OCI-M2 (cell line): ENCODE results near the gene CPNE7.
A peak's percentile ranks its signal among the peaks of the same experiment; 100 is the strongest.
"Not testable (repeated sequence)": the region's sequence is repeated elsewhere in the genome, so short reads cannot be mapped to it uniquely, and the experiment has no call there.

ENCODE experiments used
- DNase-seq: peaks from one replicate; lab custom pipeline; 2025; ENCODE audit not compliant: unreplicated experiment; lab: John Stamatoyannopoulos, UW

Gene CPNE7

DNA sequence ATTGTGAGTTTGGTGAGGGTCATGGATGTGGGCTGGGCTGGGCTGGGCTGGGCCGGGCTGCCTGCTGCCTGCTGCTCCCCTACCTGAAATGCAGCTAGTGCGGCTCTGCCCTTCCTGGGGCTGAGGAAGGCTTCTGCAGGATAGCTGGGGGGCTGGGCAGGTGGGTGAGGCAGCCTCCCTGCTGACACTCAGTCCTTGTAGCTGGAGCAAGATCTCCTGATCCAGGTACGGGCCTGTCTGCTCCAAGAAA is 10.4 kb upstream of the CPNE7 start:
- no peak for DNase-seq

DNA sequence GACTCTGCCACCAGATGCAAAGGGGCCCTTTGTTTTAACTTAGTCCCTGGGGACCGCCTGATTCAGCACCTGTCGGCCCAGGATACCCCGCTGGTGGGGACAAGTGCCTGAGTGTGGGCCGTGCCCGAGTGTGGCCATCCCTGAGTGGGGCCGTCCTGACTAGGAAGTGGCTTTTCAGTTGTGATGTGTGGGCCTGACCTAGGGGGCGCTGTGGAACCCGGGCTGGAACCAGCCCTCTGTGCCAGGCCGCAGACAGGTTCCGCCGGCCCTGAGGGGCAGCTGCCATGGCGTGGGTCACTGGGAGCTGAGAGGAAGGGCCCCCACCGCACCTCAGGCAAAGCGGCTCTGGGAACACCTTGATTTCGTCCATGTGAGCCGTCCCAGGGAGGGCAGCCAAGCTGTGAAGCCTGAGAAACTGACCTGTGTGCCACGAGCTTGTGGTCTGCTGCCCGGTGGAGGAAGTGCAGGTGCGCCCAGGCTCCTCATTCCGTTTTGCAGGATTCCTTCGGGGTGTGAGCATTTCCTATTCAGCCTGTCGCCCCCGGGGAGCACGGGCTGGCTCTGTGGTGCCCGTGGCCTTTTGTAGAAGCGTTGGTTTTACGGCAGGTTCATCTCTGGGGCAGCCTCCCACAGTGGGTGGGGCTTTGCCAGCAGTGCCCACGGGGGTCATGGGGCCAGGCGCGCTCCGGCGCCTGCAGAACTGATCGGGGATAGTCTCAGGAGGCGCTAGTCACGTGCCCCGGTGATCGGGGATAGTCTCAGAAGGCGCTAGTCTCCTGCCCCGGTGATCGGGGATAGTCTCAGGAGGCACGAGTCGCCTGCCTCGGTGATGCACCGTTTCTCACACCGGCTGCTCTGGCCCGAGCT is 9.8 kb upstream of the CPNE7 start:
- DNase-seq, result peak; percentile 63

GRCh38 chr16:89567656-89568594 is 7.6 kb upstream of the CPNE7 start:
- no peak for DNase-seq

DNA sequence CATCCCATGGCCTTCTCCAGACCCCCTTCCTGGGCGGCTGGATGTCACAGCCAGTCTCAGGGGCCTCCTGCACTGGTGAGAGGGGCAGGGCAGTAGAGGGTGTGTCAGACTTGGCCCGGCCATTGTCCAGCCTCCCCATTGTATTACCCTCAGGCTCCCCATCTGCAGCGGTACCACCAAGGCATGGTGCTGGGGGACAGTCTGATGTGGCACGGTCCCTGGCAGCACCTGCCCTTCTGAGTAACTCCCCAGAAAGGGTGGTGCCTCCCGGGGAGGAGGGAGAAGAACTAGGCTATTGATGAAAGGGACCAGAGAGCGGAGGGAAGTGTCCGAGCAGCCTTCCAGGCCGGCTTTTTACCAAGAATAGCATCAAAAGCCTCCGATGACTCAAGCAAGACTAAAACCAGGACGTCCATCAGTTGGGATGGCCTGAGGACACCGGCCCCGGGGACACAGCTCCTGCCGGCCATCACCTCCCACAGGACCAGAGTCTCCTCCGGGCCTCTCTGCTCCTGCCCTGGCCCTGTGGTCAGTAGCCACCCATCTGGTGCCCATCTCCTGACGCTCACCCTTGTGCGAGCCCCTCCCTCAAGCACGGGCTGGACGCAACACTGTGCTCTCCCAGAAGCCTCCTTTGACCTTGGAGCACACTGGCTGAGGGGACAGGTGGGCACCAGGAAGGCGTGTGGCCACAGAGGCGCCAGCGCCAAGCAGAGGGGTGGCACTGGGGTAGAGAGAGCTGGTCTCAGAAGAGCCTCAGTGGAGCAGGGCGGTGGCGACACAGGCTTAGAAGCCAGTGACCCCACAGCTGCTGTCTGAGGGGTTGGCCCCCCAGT is 5.8 kb upstream of the CPNE7 start:
- no peak for DNase-seq

DNA sequence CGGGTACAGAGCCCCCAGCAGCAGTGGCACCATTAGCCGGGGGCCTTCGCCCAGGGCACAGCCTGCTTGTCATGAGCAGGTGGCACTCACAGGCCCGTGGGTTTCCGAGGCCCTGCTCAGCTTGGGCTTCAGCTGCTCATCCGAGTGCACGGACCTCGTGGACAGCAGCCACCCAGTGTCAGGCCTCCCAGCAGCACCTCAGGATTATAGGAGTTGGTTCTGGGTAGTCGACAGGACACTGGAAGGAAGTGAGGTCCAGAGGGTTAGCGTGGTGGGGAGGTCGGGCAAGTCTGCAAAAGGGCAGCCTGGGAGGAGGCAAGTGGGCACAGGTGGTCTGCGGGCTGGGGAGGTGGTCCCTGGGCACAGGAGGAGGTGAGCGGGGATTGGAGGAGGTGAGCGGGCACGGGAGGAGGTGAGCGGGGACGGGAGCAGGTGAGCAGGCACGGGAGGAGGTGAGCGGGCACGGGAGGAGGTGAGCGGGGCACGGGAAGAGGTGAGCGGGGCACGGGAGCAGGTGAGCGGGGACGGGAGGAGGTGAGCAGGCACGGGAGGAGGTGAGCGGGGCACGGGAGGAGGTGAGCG is 5.1 kb upstream of the CPNE7 start:
- DNase-seq, result no peak

GRCh38 chr16:89570983-89571598 is 4.5 kb upstream of the CPNE7 start:
- not testable (repeated sequence) for DNase-seq

DNA sequence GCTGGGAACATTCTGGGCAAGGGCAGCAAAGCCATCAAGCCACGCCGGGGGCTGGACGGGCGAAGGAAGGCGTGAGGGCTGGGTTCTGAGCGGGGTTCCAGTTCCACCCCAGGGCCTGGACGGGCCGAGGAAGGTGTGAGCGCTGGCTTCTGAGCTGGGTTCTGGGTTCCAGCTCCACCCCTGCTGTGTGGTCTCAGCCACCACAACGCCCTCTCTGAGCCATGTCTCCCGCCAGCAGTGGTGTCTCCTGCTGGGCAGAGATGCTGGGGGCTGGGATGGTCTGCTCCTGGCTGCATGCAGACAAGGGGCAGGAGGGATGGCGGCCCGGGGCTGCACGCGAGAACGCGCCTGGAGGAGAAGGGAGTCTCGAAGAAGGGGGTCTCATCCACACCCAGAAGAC is 3.9 kb upstream of the CPNE7 start:
- no peak for DNase-seq

- DNase-seq, result no peak
Observed at GRCh38 chr16:89572073-89572484, 3.5 kb upstream of the CPNE7 start.

DNA sequence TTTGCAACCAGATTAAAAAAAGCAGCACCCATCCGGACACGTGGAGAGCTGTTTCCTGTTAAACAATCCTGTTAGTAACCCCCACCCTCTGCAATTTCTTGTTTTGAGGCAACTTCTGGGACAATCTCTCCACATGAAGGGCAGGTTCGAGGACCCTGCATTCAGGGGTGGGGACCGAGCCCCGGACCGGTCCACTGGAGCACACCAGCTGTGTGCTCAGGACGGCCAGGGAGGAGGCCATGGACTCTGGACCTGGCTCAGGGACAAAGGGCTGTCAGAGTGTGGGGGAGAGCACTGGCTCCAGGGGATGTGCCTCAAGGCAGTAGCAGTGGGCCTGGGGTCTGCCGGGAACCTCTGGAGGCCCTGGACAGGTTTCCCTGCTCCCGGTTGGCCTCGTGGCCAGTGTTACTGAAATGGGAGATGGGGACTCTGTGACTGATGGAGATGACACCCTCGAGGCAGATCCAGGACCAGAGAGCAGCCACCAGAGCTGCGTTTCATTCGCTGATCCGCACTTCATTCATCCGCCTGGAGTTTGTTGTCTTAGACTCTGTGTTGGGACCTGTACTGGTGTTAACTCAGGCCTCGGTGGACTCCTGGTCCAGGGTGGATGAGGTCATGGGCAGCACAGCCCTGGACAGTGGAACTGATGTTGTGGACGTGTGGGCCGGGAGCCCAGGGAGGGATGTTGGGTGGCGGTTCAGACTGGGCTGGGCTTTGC is 2.9 kb upstream of the CPNE7 start:
- no peak for DNase-seq

DNA sequence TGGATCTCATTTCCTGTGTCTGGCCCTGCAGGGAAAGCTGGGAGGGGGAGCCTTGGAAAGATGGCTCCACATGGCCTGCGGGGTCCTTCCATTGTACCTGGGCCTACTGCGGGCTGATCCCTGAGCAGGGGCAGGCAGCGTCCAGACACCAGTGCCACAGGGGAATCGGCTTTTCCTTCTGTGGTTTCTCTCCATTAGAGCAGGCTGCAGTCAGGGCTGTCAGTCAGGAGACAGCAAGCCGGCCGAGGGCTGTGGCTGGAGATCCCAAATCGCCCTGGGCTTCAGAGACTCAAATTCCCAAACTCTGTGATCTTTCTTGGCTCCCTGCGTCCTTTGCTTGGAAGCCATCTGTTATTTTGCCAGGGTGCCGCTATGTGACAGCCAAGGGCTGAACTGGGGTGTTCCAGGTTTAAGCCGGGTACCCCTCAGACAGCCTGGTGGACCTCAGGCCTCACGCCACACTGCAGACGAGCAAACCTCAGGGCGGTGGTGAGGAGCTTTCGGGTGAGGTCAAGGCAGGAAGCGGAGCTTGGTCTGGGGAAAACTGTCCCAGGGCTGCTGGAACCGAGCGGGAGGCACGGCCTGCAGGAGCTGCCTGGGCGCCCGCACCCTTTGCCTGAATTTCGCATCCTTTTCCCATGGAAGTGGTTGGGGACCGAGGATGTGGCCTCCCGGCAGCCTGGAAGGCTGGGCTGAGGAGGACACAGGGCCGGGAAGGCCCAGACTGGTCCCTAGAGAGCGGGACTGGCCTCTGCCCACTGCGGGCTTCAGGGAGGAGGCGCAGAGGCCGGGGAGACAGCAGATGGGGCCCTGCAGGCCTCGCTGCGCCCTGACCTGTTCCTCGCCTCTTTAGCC is 1.5 kb upstream of the CPNE7 start:
- DNase-seq, result no peak

- DNase-seq, result no peak
Observed at GRCh38 chr16:89574681-89575246, 794 bp upstream of the CPNE7 start.

DNA sequence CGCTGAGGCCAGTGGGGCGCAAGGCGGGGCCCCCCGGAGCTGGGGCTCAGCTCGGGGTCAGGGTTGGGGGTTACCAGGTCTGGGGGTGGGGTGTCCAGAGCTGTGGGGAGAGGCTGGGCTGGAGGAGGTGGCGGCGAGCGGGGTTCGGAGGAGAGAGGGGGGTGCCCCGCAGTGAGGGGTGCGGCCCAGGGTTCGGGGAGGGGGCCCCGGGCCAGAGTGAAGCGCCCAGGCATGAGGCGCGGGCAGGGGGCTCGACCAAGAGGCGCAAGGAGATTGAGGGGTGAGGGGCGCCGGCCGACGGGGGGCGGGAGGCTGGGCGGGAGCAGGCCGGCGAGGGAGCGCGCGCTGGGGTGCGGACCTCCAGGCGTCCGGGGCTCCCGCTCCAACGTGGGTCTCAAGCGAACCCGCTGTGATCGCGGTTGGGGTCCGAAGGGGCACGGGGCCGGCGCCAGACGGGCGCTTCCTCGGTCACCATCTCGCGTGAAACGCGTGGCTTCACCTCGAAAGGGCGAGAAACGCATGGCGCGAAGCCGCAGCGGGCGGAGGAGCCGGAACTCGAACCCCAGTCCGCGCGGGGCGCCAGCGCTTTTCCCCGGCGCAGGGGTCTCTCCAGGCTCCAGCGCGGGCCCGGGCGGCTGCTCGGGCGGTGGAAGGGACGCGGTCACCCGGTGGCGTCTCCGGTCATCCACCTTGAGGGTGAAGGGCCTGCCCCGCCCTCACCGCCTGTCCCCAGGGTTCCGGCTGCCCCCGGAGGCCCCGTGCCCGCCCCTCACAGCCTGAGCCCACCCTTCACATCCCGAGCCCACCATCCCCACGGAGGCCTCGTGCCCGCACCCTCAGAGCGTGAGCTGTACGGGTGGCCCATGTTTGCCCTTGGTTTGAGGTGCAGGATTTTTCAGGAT is 846 bp downstream of the CPNE7 start:
- no peak for DNase-seq

DNA sequence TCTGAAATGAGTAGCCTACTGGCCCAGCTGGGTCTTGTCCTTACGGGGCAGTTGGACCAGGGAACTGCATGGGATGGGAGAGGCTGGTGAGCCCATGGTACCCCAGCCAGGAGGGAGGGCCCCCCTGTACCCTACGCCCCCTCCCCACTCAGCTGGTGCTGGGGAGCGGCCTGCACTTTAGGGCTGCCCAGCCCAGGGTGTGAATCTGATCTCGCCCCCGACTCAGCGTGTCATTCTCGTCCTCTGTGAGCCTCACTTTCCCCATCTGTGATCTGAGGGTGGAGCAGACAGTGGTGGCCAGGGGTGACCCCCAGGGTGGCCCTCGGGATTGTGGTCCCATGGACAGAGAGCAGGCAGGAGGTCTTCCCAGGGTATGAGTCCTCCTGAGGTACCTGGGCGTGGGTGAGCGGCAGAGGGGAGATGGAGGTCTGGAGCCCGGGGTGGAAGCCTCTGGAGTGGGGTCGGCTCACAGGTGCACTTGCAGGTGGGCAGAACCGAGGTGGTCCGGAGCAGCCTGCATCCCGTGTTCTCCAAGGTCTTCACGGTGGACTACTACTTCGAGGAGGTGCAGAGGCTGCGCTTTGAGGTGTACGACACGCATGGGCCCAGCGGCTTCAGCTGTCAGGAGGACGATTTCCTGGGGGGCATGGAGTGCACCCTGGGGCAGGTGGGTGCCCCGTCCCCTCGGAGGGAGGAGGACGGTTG is 1.6 kb downstream of the CPNE7 start:
- no peak for DNase-seq

DNA sequence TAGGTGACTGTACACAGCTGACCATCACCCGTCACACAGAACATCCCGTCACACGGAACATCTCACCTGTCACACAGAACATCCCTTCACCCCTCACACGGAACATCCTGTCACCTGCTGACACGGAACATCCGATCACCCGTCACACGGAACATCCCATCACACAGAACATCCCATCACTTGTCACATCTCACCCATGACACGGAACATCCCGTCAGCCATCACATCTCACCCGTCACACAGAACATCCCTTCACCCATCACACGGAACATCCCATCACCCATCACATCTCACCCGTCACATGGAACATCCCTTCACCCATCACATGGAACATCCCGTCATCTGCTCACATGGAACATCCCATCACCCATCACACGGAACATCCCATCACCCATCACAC is 3.8 kb downstream of the CPNE7 start:
- no peak for DNase-seq

DNA sequence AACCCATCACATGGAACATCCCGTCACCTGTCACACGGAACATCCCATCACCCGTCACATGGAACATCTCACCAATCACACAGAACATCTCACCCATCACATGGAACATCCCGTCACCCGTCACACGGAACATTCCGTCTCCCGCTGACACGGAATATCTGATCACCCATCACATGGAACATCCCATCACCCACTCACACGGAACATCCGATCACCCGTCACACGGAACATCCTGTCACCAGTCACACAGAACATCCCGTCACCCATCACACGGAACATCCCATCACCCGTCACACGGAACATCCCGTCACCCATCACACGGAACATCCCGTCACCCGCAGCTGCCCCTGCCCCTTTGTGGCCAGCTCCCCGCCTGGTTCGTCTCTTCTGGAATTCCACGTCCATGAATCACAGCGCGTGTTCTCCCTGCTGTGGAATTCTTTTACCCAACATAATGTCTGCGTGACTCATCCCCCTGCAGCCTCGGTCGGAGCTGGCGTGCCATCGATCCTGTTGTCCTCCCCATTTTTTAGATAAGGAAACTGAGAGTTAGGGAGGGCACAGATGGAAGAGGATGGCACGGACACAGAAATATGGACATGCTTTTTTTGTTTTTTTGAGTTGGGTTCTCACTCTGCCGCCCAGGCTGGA is 5.6 kb downstream of the CPNE7 start:
- no peak for DNase-seq

DNA sequence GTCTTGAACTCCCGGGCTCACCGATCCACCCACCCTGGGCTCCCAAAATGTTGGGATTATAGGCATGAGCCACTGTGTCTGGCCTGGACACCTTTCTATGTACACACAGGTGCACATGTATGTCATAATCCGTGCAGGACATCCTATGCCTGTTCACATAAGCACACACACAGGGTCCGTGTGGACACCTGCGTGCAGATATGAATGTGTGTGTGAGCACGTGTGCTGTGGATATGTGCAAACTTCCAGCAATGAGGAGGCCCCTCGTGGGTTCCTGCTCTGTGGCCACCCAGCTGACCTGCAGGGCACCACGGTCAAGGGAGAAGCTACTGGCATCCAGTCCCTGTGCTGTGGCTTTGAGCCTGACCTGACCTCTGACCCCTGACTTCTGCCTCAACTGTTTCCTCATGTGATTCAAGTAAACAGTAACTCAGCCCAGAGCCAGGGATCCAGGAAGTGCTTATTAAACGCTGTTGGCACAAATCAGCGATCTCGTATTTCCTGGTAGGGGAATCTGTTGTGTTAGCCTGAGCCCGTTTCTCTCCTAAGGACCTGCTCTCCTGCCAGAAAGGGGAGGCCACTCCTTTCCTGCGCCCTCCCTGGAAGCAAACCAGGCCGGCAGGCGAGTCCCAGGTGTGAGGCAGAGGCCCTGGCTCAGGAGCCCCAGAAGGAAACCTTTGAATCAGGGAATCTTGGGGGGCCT is 6.5 kb downstream of the CPNE7 start:
- DNase-seq, result no peak
